PC-3 (cell line): ENCODE data around the gene RAB29. TPM values are rescaled to one million over a fixed set of nuclear protein-coding genes. Genes with fewer than 3 reads are reported as not detected.

Source experiments
- ATAC-seq: fragments of 200-7000 bp; cut with Tn5 transposase; 2 replicates; pipeline ENCODE4 v1.9.1; 2020; ENCODE audit warnings: mild to moderate bottlenecking, moderate library complexity
- BruUV-seq: library from RNA; stranded (reverse); fragments of 400-500 nt; replicated peaks from 2 replicates; lab custom pipeline; 2021; lab: Mats Ljungman, UMichigan
- CTCF ChIA-PET: fragments of 300-600 bp; sonication (Branson Sonifier 250); formaldehyde crosslinking; loops from one replicate; lab custom pipeline; 2022; ENCODE audit warnings: antibody characterized with exemption; lab: Charles Lee
- POLR2A ChIA-PET: fragments of 300-600 bp; sonication (Branson Sonifier 250); formaldehyde crosslinking; loops from one replicate; lab custom pipeline; 2022; ENCODE audit warnings: antibody characterized with exemption; ENCODE audit not compliant: unreplicated experiment; lab: Charles Lee
- DNase-seq: peaks from one replicate; pipeline ENCODE4 v3.0.0-alpha.2; 2015
- H2AFZ ChIP-seq: fragments of 300-600 bp; sonication (generic); 2 replicates; pipeline ENCODE4 v1.6.0; 2016; ENCODE audit warnings: antibody characterized with exemption, low read length
- H3F3A ChIP-seq: fragments of 300-600 bp; sonication (generic); one replicate; pipeline ENCODE4 v1.6.0; 2017; ENCODE audit warnings: antibody characterized with exemption, low read length, control low read depth, mild to moderate bottlenecking; ENCODE audit not compliant: unreplicated experiment
- H3K27ac ChIP-seq: fragments of 300-600 bp; sonication (generic); 2 replicates; pipeline ENCODE4 v1.5.1; 2016; ENCODE audit warnings: mild to moderate bottlenecking, low read length
- H3K27me3 ChIP-seq: fragments of 300-600 bp; sonication (generic); 2 replicates; pipeline ENCODE4 v1.6.1; 2016; ENCODE audit warnings: low read length, mixed read lengths
- H3K36me3 ChIP-seq: fragments of 300-600 bp; sonication (generic); 2 replicates; pipeline ENCODE4 v1.6.1; 2016; ENCODE audit warnings: low read depth, mixed run types, low read length, mixed read lengths
- H3K4me1 ChIP-seq: fragments of 300-600 bp; sonication (generic); 2 replicates; pipeline ENCODE4 v1.5.1; 2016; ENCODE audit warnings: low read length; ENCODE audit not compliant: insufficient read depth
- H3K4me2 ChIP-seq: fragments of 300-600 bp; sonication (generic); 2 replicates; pipeline ENCODE4 v1.6.0; 2016; ENCODE audit warnings: low read length
- H3K4me3 ChIP-seq: fragments of 300-600 bp; sonication (generic); 2 replicates; pipeline ENCODE4 v1.5.1; 2016; ENCODE audit warnings: mild to moderate bottlenecking, low read length, mixed read lengths
- H3K79me2 ChIP-seq: fragments of 300-600 bp; sonication (generic); 2 replicates; pipeline ENCODE4 v1.6.1; 2017; ENCODE audit warnings: low read length, mixed read lengths
- H3K9ac ChIP-seq: fragments of 300-600 bp; sonication (generic); 2 replicates; pipeline ENCODE4 v1.6.0; 2016; ENCODE audit warnings: mild to moderate bottlenecking, low read length
- H3K9me2 ChIP-seq: fragments of 300-600 bp; sonication (generic); replicated peaks from 2 replicates; pipeline ENCODE4 v1.6.1; 2016; ENCODE audit warnings: mixed run types, low read length, mixed read lengths
- H3K9me3 ChIP-seq: fragments of 300-600 bp; sonication (generic); 2 replicates; pipeline ENCODE4 v1.6.1; 2016; ENCODE audit warnings: low read length, mixed read lengths
- H4K20me1 ChIP-seq: fragments of 300-600 bp; sonication (generic); 2 replicates; pipeline ENCODE4 v1.6.1; 2016; ENCODE audit warnings: low read length, mixed read lengths
- EZH2 ChIP-seq: fragments of 300-600 bp; sonication (generic); IDR thresholded peaks from one replicate; pipeline ENCODE4 v1.6.1; 2017; ENCODE audit warnings: antibody characterized with exemption, mild to moderate bottlenecking, low read length; ENCODE audit not compliant: unreplicated experiment
- EZH2phosphoT487 ChIP-seq: fragments of 300-600 bp; sonication (generic); IDR thresholded peaks from 2 replicates; pipeline ENCODE4 v1.6.1; 2018; ENCODE audit warnings: mild to moderate bottlenecking, antibody characterized with exemption, low read length, borderline replicate concordance
- intact Hi-C: fragments of 100-400 bp; cut with micrococcal nuclease; formaldehyde crosslinking; loops from 2 replicates; pipeline ENCODE4 v1.9.0; 2023
- total RNA-seq: library from RNA; depleted of rRNA; stranded (reverse); fragments of >200 nt; gene quantifications from 2 replicates; pipeline ENCODE4 v1.2.3, GENCODE V29; 2014
- TF ChIP-seq, protein P1 (sequence below): fragments of 300-600 bp; sonication (generic); conservative IDR thresholded peaks from 2 replicates; pipeline ENCODE4 v1.5.1; 2017; ENCODE audit warnings: antibody characterized with exemption, low read depth, mild to moderate bottlenecking, low read length

The RAB29 gene
- total RNA-seq, 1 experiment from 2014 or later = 7.4 TPM

DNA sequence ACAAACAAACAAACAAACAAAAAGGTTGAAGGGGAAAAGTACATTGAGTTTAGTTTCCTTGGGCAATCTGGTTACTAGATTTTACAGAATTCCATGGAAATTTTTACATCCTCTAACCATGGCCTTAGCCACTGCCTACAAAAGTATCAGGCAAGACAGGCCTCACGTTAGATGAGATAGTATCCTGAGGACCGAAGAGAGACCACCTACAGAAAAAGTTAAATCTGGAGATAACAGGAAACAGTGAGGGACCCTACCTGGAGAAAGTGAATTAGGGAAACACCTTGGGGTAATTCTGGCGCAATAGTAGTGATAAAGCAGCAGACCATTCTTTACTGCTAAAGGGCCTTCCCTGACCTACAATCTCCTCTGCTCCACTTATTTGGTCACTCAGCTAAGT is 8.7 kb downstream of the RAB29 start:
- no TSS peak for BruUV-seq
- Histone ChIP-seq H3K4me2 (no peak overlapping the region), H3K27me3 (no peaks in the 10 kb centered on the region), H2AFZ (no peak overlapping the region), H3K4me1 (0 out of 2 replicates have a peak, but pooled peaks cover 8% of the 10 kb centered on the region), H3K9me2 (no peaks in the 10 kb centered on the region), H3K4me3 (no peak overlapping the region), H3K9ac (no peak overlapping the region), H3F3A (no peaks in the 10 kb centered on the region), H3K9me3 (no peaks in the 10 kb centered on the region), H3K36me3 (no peaks in the 10 kb centered on the region), H4K20me1 (no peaks in the 10 kb centered on the region), H3K27ac (no peak overlapping the region), H3K79me2 (no peaks in the 10 kb centered on the region)
- ATAC-seq (no peak), DNase-seq (no peak)
- ChIA-PET CTCF (no interaction called here), POLR2A (no interaction called here)
- intact Hi-C loops = no loop called here
- no peak for TF ChIP-seq EZH2

DNA sequence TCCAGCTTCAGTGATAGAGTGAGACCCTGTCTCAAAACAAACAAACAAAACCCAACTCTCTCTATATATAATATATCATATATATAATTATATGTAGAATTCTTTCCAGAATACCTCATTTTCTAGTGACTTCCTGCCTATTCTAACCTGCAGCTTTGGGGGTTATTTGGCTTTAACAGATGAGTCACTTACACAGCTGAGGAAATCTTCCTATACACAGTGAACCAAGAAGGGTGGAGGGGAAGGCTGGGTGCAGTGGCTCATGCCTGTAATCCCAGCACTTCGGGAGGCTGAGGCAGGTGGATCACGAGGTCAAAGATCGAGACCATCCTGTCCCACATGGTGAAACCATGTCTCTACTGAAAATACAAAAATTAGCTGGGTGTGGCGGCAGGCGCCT is 9.2 kb downstream of the RAB29 start:
- Histone ChIP-seq H3K27ac (no peak overlapping the region), H3K79me2 (no peaks in the 10 kb centered on the region), H3K9me3 (no peaks in the 10 kb centered on the region), H3K27me3 (no peaks in the 10 kb centered on the region), H4K20me1 (no peaks in the 10 kb centered on the region), H3F3A (no peaks in the 10 kb centered on the region), H3K9me2 (no peaks in the 10 kb centered on the region), H3K4me1 (0 out of 2 replicates have a peak, but pooled peaks cover 8% of the 10 kb centered on the region), H3K36me3 (no peaks in the 10 kb centered on the region), H3K9ac (no peak overlapping the region), H2AFZ (no peak overlapping the region), H3K4me2 (no peak overlapping the region), H3K4me3 (no peak overlapping the region)
- TF ChIP-seq, protein P1, sequence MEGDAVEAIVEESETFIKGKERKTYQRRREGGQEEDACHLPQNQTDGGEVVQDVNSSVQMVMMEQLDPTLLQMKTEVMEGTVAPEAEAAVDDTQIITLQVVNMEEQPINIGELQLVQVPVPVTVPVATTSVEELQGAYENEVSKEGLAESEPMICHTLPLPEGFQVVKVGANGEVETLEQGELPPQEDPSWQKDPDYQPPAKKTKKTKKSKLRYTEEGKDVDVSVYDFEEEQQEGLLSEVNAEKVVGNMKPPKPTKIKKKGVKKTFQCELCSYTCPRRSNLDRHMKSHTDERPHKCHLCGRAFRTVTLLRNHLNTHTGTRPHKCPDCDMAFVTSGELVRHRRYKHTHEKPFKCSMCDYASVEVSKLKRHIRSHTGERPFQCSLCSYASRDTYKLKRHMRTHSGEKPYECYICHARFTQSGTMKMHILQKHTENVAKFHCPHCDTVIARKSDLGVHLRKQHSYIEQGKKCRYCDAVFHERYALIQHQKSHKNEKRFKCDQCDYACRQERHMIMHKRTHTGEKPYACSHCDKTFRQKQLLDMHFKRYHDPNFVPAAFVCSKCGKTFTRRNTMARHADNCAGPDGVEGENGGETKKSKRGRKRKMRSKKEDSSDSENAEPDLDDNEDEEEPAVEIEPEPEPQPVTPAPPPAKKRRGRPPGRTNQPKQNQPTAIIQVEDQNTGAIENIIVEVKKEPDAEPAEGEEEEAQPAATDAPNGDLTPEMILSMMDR = no peak
- TF ChIP-seq EZH2phosphoT487 = no peak
- POLR2A ChIA-PET = no interaction called here
- peak; percentile 97 for ATAC-seq
- intact Hi-C loops = no loop called here
- no TSS peak for BruUV-seq
- peak; percentile 59 for DNase-seq
- CTCF ChIA-PET = interaction anchor here (0.6 kb wide), 1 partner anchor 95 kb away, joined by 3 read pairs; no protein-coding TSS in a partner anchor

DNA sequence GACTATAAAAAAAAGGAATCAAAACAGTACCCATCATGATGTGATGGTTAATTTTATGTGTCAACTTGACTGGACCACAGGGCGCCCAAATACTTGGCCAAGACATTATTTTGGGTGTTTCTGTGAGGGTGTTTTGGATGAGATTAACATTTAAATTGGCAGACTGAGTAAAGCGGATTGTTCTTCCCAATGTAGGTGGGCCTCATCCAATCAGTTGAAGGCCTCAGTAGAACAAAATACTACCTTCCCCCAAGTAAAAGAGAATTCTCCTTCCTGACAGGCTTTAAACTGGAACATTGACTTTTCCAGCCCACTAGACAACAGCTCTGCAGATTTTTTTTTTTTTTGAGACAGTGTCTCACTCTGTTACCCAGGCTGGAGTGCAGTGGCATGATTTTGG is 10.7 kb downstream of the RAB29 start:
- no peaks in the 10 kb centered on the region for H3F3A ChIP-seq
- H3K4me3 ChIP-seq = no peak overlapping the region
- H2AFZ ChIP-seq = no peak overlapping the region
- no peaks in the 10 kb centered on the region for H4K20me1 ChIP-seq
- H3K4me1 ChIP-seq = 0 out of 2 replicates have a peak, but pooled peaks cover 8% of the 10 kb centered on the region
- no peak overlapping the region for H3K27ac ChIP-seq
- ChIA-PET POLR2A (no interaction called here), CTCF (no interaction called here)
- no peak overlapping the region for H3K4me2 ChIP-seq
- H3K9me3 ChIP-seq = no peaks in the 10 kb centered on the region
- no peaks in the 10 kb centered on the region for H3K79me2 ChIP-seq
- H3K9ac ChIP-seq = no peak overlapping the region
- no peaks in the 10 kb centered on the region for H3K27me3 ChIP-seq
- intact Hi-C loops = no loop called here
- no peaks in the 10 kb centered on the region for H3K9me2 ChIP-seq
- TF ChIP-seq EZH2phosphoT487 (no peak), EZH2 (no peak)
- TF ChIP-seq, protein P1 = no peak
- ATAC-seq (no peak), DNase-seq (no peak)
- no peaks in the 10 kb centered on the region for H3K36me3 ChIP-seq
- BruUV-seq = no TSS peak
